ENCODE results near the gene SV2C.

GRCh38 chr5:76402886-76403765 lies 319.9 kb downstream of the SV2C start, which contains the start of gene IQGAP2:
- TF ChIP-seq ZFP30 (CRISPR knock-in tag; IDR thresholded peaks at IDR 0.05) (no peak), ZNF565 (CRISPR knock-in tag; conservative IDR thresholded peaks at IDR 0.05; ENCODE audit: low read depth) (no peak), CSRNP3 (CRISPR knock-in tag; IDR thresholded peaks at IDR 0.05) (no peak), POU6F1 (CRISPR knock-in tag; IDR thresholded peaks at IDR 0.05; ENCODE audit: borderline replicate concordance, low read depth) (no peak), ISL1 (CRISPR knock-in tag; IDR thresholded peaks at IDR 0.05) (no peak), TOX (CRISPR knock-in tag; IDR thresholded peaks at IDR 0.05; ENCODE audit: borderline replicate concordance) (no peak), ARNTL (CRISPR knock-in tag; IDR thresholded peaks at IDR 0.05; ENCODE audit: borderline replicate concordance, low read depth) (no peak), CREB5 (CRISPR knock-in tag; IDR thresholded peaks at IDR 0.05; ENCODE audit: low read depth) (no peak), PATZ1 (CRISPR knock-in tag; IDR thresholded peaks at IDR 0.05; ENCODE audit: borderline replicate concordance) (peak; percentile 74; the same call in 1 of the 2 replicates), RARB (CRISPR knock-in tag; IDR thresholded peaks at IDR 0.05) (no peak)

Measured in SK-N-SH treated with all-trans-retinoic acid at 6 μM for 48 hours (cell line).